Peyer's patch (tissue), 4 donors: Measurements from ENCODE around the gene NOTCH4.

Experiments
- CTCF ChIP-seq, 6 experiments: fragments of 450-650 bp in 4 of 6; fragments of 200-600 bp in 2 of 6; sonication (generic) in 1 of 6; IDR thresholded peaks; one replicate each; pipeline ENCODE4 v1.5.1; 2017 to 2019; ENCODE audit warnings: antibody characterized with exemption in 6 of 6, mild to moderate bottlenecking in 3 of 6, moderate library complexity in 1 of 6
- POLR2A ChIP-seq, 2 donors: fragments of 450-650 bp; IDR thresholded peaks; one replicate each; pipeline ENCODE4 v1.5.1; 2017; ENCODE audit warnings: antibody characterized with exemption in 2 of 2, mild to moderate bottlenecking in 2 of 2, moderate library complexity in 2 of 2

- TF ChIP-seq CTCF (IDR thresholded peaks at IDR 0.05): no peak
- no peak for TF ChIP-seq POLR2A (IDR thresholded peaks at IDR 0.05)
Measured at GRCh38 chr6:32164295-32164694, 59.6 kb downstream of the NOTCH4 start, which contains the start of gene EGFL8.
